ENCODE measurements around the gene CTBP1. TPM values are rescaled to one million over a fixed set of nuclear protein-coding genes. Genes with fewer than 3 reads are reported as not detected.

The CTBP1 gene
- total RNA-seq, 1 donor from 2014 or later, result 143 TPM

DNA sequence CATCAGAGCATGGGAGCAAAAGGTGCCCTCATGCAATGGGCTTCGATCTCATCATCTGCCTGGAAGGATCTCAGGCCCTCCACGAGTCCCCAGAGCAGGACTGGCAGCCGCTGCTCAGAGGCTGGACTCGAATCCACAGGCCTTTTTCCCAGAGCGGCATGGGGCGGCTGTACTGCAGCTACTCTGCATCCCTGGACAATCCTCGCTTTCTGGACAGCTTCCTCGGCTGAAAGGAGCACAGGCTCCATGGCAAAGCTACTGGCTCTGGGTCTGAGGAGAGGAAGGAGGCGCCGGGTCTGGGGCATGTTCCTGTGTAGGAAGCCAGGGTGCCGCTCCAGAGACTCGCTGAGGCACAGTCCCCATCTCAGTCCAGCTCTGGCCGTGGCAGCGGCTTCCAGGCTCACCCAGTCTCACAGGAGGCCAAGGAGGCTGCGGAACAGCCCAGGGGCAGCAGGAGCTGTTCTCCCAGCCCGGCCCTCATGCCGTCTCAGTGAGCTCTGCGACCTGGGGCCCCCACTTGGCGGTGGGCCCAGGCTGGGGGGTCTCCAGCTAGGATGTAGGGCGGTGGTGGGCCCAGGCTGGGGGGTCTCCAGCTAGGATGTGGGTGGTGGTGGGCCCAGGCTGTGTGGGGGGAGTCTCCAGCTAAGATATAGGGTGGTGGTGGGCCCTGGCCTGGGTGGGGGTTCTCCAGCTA lies 73.8 kb downstream of the CTBP1 start:
- intact Hi-C loops (cut with DNase I), result loop anchor here (10.0 kb wide), 1 partner anchor 50 kb away; no protein-coding TSS in a partner anchor
- ATAC-seq (no peak), DNase-seq (ENCODE audit: low spot score) (peak; percentile 56)

DNA sequence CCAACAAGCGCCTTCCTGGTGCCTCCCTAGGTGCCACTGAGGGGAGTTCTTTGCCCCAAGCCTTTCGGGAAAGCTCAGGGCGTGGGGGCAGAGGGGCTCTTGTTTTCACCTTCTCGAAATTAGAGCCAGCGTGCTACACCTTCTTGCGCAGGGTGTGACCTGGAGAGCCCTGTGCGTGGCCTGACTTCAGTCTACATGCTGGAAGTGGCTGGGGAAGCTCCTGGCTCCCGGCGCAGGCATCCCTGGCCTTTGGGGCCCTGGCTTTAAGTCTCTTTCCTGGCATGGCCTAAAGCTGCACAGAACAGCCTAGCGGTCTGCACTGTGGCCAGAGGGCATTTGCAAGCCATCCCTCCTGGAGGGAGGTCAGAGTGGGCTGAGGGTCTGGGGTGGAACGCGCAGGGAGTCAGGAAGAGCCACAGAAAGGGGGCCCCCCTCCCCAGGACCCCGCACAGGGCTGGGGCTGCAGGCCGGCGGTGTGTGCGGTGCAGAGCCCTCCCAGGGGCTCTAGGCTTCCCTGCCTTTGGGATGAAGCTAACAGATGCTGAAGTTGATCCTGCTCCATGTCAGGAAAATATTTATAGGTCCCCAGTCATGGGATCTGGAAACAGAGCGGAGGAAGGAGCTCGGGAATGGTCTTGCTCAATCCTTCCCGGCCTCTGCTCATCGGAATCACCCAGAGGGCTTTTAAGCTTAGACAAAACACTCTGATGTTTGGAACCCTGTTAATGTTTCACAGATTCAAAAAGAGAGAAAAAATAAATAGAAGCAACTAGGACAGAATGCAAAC lies 75.8 kb downstream of the CTBP1 start:
- no peak for DNase-seq (ENCODE audit: low spot score)
- peak; percentile 91 for ATAC-seq
- intact Hi-C loops (cut with DNase I), result loop anchor here (10.0 kb wide), 1 partner anchor 52 kb away; no protein-coding TSS in a partner anchor

DNA sequence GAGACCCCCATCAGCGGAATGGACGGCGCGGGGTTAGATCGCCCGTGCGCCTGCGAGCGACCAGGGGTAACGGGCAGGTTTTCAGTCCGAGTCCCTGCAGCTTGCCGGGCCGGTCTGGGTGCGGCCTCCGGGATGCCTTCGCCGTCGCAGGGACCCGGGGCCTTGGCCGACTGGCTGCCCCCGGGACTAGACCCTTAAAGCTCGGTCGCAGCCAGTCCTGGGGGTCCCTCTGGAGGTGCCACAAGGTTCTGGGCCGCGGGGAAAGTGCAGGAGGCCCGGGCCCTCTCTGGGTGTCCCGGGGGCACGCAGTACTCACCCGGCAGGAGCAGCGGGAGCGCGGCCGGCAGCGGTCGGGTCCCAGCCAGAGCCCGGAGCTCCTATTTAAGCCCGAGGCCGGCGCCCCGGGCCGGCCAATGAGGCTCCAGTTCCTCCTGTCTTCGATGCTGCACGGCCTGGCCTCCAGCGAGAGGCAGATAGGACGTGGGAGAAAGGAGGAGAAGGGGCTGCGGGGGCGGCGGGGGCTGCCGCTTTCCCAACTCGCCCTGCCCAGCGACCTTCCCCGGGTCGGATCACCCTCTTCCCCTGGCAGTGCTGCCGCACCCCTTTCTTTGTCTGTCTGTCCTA lies 76.6 kb downstream of the CTBP1 start, which contains the start of gene SPON2:
Gene SPON2, minus strand, starts transcription at position 356 of the 624 bp plus-strand sequence.
- intact Hi-C loops (cut with DNase I), result loop anchor here (10.0 kb wide), 1 partner anchor 52 kb away; no protein-coding TSS in a partner anchor
- DNase-seq (ENCODE audit: low spot score), result no peak
- ATAC-seq, result peak; percentile 67

DNA sequence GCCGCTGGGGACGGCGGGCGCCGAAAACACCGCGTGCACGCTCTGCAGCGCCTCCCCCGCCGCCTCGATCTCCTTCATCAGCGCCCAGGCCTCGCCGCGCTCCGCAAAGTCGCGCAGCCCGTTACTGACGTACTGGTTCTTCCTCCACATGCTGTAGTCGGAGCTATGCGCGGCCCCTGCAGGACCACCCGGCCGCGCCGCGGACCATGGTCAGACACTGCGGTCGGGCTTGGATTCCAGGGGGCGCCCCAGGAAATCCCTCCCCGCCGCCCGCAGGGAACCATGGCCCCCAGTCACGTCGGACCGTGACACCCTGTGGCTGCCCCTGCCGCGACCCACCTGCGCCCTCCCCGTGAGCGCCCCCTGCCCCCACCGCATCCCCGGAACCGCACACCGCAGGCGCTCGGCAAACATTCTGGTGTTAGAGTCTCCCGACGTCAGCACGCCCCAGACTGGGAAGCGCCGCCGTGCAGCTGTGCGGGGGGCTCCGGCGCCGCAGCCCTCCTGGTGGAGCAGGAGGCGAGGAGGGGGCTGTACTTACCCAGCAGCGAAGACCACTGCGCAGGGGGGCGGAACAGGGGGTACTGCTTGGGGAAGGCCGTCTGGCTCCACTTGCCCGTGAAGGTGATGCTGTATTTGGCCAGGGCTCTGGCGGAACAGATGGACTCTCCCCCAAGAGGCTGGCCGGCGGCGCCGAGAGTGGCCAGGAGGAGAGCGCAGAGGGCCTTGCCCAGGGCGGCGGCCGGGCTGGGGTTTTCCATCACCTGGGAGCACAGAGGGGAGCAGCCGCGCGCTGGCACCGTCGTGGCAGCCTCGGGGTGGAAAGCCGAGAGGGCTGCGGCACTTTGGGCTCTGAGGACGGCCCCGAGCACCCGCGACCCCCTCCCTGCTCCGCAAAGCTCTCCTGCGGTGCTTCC lies 77.4 kb downstream of the CTBP1 start:
- intact Hi-C loops (cut with DNase I), result loop anchor here (10.0 kb wide), 1 partner anchor 53 kb away; no protein-coding TSS in a partner anchor
- no peak for ATAC-seq
- DNase-seq (ENCODE audit: low spot score), result no peak

DNA sequence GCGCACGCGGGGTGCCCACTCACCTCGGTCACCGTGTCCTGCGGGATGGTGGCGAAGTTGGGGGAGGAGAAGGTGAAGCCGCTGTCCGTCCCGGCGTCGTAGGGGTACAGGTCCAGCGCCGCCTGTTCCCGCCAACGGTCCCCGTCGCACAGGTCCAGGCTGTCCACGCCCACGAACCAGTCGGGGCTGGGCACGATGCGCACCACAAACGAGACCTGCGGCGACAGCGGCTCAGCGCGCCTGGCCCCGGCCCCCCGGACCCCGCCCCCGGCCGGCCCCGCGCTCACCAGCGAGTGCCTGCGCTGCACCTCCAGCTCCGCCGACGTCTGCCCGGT lies 78.0 kb downstream of the CTBP1 start:
- ATAC-seq, result no peak
- DNase-seq (ENCODE audit: low spot score), result peak; percentile 65
- intact Hi-C loops (cut with DNase I), result loop anchor here (10.0 kb wide), 1 partner anchor 54 kb away; no protein-coding TSS in a partner anchor

DNA sequence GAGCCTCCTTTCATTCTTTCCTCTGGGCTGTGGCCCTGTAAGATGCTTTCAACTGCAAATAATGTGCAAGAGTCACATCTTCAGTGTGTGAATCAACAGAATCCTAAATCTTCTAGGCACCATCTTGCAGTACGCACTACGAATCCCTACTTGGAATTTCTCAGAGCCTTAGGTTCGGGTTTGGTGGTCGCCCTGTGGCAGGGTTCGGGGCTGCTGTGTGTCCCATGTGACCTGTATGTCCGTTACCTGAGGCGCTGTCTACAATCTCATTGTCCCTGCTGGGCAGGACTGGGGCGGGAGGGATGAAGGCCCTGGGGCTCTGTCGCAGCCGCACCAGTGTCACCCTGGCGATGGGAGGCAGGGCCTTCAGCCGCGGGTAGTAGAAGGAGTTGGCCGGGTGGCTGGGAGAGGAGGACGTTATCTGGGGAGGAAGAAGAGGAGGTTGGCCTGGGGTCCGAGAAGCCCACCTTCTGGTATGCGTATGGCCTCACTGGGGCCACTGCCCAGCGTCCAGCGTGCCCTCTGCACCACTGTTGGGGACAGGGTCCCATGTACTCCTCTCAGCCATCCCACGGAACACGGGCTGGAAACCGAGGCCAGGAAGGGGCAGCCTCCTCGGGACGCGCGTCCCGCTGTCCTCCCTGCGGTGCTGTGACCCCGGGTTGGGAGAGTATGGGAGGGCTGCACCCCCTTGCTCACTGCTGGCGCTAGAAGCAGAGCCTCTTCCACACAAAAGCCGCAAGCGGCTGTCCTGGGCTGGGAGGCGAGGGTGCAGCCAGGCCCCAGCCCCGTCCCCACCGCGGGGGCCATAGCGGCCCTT lies 78.6 kb downstream of the CTBP1 start:
- intact Hi-C loops (cut with DNase I), result loop anchor here (10.0 kb wide), 1 partner anchor 54 kb away; no protein-coding TSS in a partner anchor
- DNase-seq (ENCODE audit: low spot score) (no peak), ATAC-seq (no peak)

DNA sequence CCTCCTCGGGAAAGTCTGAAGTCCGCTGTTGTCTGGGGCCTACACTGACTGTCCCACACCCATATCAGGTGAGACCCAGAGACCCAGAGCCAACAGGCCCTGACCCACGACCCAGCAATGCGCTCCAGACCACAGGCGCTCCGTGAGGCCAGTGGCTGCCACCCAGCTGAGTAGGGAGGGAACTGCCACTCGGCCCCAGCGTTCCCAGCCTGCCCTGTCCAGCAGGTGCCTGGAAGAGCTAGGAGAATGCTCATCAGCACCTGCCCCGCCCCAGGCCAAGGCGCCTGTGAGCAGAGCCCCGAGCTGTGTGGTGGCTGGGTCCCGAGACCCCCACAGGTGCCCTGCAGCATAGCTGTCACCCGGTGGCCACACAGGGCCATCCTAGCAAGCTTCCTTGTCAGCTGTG lies 79.2 kb downstream of the CTBP1 start:
- no peak for DNase-seq (ENCODE audit: low spot score)
- intact Hi-C loops (cut with DNase I), result loop anchor here (10.0 kb wide), 1 partner anchor 55 kb away; no protein-coding TSS in a partner anchor

DNA sequence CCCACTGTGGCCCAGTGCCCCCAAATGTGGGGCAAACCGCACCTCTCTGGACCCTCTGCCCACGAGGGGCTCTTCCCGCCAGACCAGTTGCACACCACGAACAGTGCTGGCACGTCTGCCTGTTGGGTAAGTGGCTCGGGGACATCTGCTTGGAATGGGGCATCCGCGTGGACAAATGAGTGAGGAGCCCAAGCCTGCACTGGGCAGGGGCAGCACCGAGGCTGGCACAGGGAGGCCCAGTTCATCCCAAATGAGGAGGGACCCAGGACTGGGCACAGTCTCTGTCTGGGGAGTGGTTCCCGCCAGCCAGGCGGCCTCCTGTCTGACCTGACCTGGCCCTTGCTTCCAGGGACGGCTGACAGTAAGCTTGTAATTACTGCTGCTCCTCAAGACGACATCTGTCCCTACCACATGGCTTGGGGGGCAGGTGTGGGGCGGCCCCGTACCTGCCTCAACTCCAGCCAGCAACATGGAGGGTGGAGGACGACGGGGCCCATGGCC lies 79.7 kb downstream of the CTBP1 start:
- ATAC-seq (no peak), DNase-seq (ENCODE audit: low spot score) (no peak)
- intact Hi-C loops (cut with DNase I), result no loop called here

More for the DNA sequence above, 79.2 kb downstream of the CTBP1 start:
- ATAC-seq, result no peak

DNA sequence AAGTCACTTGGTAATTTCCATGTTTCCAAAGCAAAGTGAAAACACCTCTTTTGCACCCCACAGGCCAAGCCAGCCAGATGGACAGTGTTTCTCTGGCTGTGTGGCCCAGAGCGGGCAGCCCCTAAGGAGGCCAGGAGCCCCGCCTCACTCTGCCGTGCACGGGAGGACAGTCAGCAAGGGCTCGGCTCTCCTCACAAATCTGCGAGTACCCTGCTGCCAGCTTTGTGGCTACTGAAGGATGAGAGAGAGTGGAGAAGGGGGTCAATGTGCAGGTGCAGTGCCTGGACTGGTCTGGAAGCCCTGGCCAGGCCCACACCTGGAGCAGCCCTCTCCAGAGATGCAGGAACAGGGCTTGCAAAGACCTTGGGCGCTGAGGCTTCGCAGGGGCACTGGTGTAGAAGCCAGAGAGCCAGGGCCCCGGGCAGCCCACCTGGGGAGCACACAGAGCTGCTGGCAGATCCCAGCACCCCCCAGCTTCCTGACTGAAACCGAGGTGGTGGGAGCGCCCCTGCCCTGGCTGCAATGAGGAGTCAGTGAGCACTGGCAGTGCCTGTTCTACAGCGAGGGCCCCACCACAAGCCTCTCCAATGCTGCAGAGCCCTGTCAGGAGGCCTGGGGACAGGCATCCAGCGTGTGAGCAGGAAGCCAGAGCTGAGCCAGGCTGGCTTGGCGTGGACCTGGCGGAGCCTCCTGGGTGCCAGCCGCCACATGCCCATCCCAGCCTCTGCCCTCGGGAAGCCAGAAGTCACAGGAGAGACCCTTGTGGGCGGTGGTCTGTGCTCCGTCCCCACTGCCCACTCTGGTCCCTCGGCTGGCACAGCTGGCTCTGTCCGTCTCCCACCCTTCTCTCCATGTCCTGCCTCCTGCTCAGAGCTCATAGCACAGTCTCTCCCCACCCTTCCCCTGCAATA lies 80.5 kb downstream of the CTBP1 start:
- no peak for ATAC-seq
- intact Hi-C loops (cut with DNase I), result no loop called here
- DNase-seq (ENCODE audit: low spot score), result no peak

DNA sequence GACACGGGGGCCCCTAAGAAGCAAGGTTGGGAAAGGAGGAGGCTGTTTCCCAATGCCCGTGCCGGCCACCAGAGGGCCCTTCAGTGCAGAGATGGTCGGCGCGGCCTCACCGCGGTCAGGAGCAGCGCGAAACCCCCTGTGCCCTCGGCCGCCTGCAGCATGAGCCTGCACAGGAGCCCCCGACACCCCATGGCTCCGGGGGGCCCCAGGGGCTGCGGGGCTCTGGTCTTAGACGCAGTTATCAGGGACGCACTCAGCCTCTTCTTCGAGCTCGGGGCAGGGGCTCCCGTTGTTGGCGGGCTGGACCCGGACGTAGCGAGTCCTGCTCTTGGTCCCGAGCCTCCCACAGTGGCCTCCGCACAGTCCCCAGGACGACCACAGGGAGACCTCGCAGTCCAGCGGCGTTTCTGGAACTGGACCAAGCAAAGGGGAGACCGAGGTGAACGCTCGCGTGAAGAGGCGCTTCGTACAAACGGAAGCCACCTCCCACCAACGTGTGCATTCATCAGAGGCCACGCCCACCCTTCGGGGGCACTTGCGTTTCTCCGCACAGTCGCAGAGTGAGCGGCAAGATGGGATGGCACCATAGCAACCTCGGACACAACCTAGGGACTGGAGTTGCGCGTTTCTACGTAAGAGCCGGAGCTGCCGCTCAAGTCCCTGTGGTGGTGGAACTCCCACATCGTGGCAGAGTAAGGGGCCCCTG lies 81.5 kb downstream of the CTBP1 start:
- peak; percentile 88 for ATAC-seq
- intact Hi-C loops (cut with DNase I), result no loop called here
- DNase-seq (ENCODE audit: low spot score), result peak; percentile 88

DNA sequence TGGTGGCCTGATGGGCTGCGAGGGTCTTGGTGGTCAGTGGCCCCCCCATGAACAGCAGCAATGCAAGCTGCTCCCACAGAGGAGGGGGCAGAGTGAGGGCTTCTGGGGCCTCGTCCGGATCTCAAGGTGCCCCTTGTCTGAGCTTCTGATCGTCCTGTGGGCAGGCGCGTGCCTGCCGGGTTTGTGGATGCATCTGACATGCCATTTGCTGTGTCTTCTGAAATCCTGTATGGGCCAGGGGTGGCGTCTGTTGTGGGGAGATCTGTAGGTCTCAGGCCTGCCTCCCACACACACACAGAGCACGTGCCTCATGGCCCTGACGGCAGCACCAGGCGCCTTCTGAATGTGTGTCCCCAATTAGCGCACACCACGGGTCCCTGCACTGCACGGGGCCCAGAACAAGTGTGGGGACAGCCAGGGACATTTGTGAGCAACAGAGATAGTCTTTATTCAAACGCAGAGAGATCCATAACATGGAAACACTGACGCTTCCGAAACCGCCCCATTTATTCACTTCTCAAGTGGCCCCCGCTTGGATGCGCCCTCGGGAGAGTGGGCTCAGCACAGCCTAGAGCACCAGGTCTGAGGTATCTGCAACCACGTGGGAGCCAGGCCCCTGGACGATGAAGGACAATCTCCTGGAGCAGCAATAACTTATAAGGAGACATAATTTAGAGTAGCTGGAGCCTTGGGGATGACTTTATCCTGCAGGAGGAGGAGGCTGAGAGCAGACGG lies 82.3 kb downstream of the CTBP1 start:
- peak; percentile 3 for ATAC-seq
- intact Hi-C loops (cut with DNase I), result no loop called here
- DNase-seq (ENCODE audit: low spot score), result no peak

DNA sequence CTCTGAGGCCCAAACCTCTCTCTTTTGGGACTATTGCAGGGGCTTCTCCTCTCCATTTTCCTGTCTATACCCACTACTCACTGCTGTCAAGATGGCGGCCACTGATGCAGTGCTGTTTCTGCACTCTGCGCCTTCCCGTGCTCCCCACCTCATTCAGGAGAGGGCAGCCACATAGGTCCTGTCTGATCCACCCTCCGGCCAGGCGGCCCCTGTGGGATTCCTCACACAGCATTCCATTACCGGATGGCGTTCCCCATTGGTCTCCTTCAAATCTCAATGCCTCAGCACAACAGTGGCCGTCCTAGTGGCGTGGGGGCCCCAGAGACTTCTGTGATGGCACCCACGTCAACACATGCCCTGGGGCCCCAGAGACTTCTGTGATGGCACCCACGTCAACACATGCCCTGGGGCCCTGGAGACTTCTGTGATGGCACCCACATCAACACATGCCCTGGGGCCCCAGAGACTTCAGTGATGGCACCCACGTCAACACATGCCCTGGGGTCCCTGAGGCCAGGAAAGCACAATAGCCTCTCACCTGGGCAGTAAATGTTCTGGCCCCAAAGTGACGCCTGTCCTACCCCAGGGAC lies 83.9 kb downstream of the CTBP1 start:
- DNase-seq (ENCODE audit: low spot score) (no peak), ATAC-seq (no peak)
- intact Hi-C loops (cut with DNase I), result no loop called here

DNA sequence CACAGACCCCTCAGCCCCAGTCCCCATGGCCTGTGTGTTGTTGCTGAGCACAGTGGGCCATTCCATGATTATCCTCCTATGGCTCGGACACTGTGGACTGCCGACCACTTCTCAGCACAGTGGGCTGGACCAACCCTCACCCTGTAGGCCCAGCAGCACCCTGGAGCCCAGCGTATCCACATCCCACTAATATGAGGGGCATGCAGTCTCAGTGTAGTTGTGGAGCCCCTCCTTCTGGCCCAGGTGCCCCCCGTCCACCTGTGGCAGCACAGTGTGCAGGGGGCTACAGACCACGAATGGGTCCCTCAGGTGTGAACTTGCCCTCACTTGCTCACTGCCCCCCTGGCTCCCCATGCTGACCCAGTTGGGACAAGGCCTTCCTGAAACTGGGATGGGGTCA lies 84.5 kb downstream of the CTBP1 start:
- ATAC-seq (no peak), DNase-seq (ENCODE audit: low spot score) (no peak)
- intact Hi-C loops (cut with DNase I), result no loop called here

DNA sequence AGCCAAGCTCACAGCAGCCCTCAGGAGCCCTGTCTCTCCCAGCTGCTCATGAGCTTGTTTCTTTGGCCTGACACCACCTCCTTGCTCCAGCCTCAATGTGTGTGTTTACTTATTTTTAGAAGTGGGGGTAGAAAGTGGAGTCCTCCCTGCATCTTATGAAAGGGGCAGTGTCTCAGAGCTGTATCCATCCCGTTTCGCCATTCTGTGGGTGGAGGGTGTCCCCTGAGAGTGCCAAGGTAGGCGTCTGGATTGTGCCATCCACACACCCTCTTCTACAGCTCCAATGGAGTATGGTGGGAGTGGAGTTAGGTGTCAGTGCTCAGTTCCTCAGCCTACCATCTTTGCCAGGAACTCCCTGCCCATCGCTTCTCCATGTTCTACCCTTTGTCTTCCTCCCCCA lies 84.9 kb downstream of the CTBP1 start:
- ATAC-seq (no peak), DNase-seq (ENCODE audit: low spot score) (no peak)
- intact Hi-C loops (cut with DNase I), result no loop called here
